Activated CD4-positive, alpha-beta T cell treated with anti-CD3 and anti-CD28 coated beads, Interleukin-2, amount 50 U/mL, for 4 hours (primary cell): ENCODE data around the gene NTRK3.
A peak's percentile ranks its signal among the peaks of the same experiment; 100 is the strongest.

Experiments
- DNase-seq, 2 experiments: peaks; one replicate each; pipeline ENCODE4 v3.0.0-alpha.2; 2020

Gene NTRK3

GRCh38 chr15:88256279-88257230 is at the start of gene NTRK3:
Gene NTRK3 (minus strand): TSS chr15:88256739. CDS start chr15:88256153, 586 bp downstream.
- no peak for DNase-seq

- DNase-seq, result no peak
Observed at GRCh38 chr15:88303395-88303794, 46.9 kb upstream of the NTRK3 start.

GRCh38 chr15:88302373-88302772 is 45.8 kb upstream of the NTRK3 start:
- DNase-seq, result no peak

GRCh38 chr15:88301311-88301710 is 44.8 kb upstream of the NTRK3 start:
- DNase-seq, result no peak

GRCh38 chr15:88300861-88301260 is 44.3 kb upstream of the NTRK3 start:
- DNase-seq, result no peak

GRCh38 chr15:88300089-88300488 is 43.5 kb upstream of the NTRK3 start:
- DNase-seq, result no peak

GRCh38 chr15:88299497-88299896 is 43.0 kb upstream of the NTRK3 start:
- DNase-seq, result no peak

- no peak for DNase-seq
Observed at GRCh38 chr15:88288661-88289060, 32.1 kb upstream of the NTRK3 start.

GRCh38 chr15:88288206-88288605 is 31.7 kb upstream of the NTRK3 start:
- no peak for DNase-seq

GRCh38 chr15:88284318-88284998 is 27.9 kb upstream of the NTRK3 start:
- no peak for DNase-seq

- no peak for DNase-seq
Observed at GRCh38 chr15:88282614-88283013, 26.1 kb upstream of the NTRK3 start.

- DNase-seq, result no peak
Observed at GRCh38 chr15:88276821-88277410, 20.4 kb upstream of the NTRK3 start.

GRCh38 chr15:88275804-88276203 is 19.3 kb upstream of the NTRK3 start:
- no peak for DNase-seq

- peak; percentile 36 to 48 for DNase-seq
Observed at GRCh38 chr15:88274553-88275460, 18.3 kb upstream of the NTRK3 start.

GRCh38 chr15:88272421-88272820 is 15.9 kb upstream of the NTRK3 start:
- no peak for DNase-seq

GRCh38 chr15:88269356-88270062 is 13.0 kb upstream of the NTRK3 start:
- DNase-seq, result no peak

- no peak for DNase-seq
Observed at GRCh38 chr15:88267720-88268119, 11.2 kb upstream of the NTRK3 start.

- DNase-seq, result no peak
Observed at GRCh38 chr15:88266170-88266569, 9.6 kb upstream of the NTRK3 start.

- DNase-seq, result no peak
Observed at GRCh38 chr15:88264622-88265021, 8.1 kb upstream of the NTRK3 start.

- DNase-seq, result no peak
Observed at GRCh38 chr15:88262064-88262463, 5.5 kb upstream of the NTRK3 start.

GRCh38 chr15:88258093-88258641 is 1.6 kb upstream of the NTRK3 start:
- DNase-seq, result no peak
